H4 (cell line): ENCODE results near the gene AUP1. TPM values are rescaled to one million over a fixed set of nuclear protein-coding genes. Genes with fewer than 3 reads are reported as not detected.
A peak's percentile ranks its signal among the peaks of the same experiment; 100 is the strongest.
"Not testable (repeated sequence)": the region's sequence is repeated elsewhere in the genome, so short reads cannot be mapped to it uniquely, and the experiment has no call there.

Experiments used
- DNase-seq: peaks from one replicate; pipeline ENCODE4 v3.0.0-alpha.2; 2015; ENCODE audit warnings: low spot score
- total RNA-seq: library from RNA; depleted of rRNA; stranded (reverse); fragments of >200 nt; shearing (Covaris generic); gene quantifications from 2 replicates; pipeline ENCODE4 v1.2.3, GENCODE V29; 2014

The AUP1 gene
- total RNA-seq, 1 experiment from 2014 or later = 95.4 TPM

DNA sequence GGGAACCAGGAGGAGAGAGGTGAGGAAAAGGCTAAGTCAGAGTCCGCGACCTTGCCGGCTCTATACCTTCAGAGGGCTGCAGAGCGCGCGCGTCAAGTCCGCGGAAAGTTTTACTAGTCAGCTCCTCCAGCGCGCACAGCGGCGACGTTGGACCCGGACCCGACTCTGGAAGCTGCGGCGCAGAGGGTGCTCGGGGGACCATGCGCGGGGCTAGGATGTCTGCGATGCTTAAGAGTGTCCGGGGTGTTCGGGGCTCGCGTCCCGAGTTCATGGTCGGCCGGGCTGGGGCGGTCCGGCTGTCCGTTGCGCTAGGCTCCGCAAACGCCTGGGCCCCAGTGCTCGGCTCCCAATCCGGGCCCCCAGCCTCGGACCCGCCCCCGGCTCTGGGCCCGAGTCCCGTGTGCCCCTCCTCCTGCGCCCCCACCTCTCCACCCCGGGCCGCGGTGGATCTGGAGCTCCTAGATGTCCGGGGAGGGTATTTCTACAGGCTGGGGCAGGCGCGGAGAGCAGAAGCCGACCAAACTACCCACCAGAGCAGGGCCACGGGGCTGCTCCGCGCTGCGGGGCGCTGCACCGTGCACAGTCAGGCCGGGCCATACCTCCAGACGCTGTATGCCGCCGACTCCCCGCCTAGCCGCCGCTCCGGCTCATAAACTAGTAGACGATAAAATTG lies 30.1 kb downstream of the AUP1 start, which contains the start of gene LBX2:
Gene LBX2 (minus strand): TSS at position 337 of the 673 bp plus-strand sequence. CDS start 66 bp downstream, at position 271.
- DNase-seq = no peak

- no peak for DNase-seq
Measured at GRCh38 chr2:74498500-74499266, 30.8 kb downstream of the AUP1 start.

GRCh38 chr2:74497777-74498499 lies 31.6 kb downstream of the AUP1 start:
- no peak for DNase-seq

GRCh38 chr2:74496997-74497776 lies 32.3 kb downstream of the AUP1 start:
- DNase-seq = no peak

DNA sequence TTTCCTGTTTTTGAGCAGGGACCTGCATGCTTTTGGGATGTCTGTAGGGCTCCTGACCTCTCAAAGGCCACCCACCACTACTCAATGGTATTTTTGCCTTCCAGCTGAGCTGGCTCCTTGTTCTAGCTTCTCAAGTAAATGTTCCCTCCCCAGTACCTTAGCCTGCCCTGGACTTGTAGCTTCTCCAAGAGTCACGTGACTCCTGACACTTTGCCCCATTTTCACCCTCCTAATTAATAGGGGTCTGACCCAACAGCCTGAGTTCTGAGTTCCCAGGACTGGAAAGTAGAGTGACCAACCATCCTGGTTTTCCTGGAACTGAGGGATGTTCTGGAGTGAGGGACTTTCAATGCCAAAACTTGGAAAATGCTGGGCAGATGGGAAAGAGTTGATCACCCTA lies 34.1 kb downstream of the AUP1 start:
- DNase-seq = no peak

DNA sequence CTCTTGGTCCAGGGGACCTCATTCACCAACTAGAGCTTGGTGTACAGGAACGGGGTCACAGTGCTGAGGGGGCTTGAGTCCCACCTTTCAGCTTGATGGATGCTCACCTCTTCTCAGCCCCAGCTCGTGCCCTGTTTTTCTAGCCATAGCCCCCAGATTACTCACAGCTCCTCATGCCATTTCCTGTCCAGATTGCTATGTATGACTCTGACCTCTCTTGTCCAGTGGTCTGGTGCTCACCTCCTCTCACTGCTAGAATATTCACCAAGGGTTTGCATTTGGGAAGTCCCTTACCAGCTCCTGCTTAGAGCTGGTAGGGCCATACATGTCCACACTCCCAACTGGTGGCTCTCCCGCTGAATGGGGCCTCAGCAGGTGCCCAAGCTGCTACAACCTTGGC lies 36.0 kb downstream of the AUP1 start:
- no peak for DNase-seq

GRCh38 chr2:74491648-74492544 lies 37.6 kb downstream of the AUP1 start:
- DNase-seq = no peak

- DNase-seq = no peak
Measured at GRCh38 chr2:74489906-74490305, 39.6 kb downstream of the AUP1 start.

GRCh38 chr2:74488643-74489481 lies 40.6 kb downstream of the AUP1 start:
- no peak for DNase-seq

- DNase-seq = no peak
Measured at GRCh38 chr2:74486141-74486540, 43.4 kb downstream of the AUP1 start.

DNA sequence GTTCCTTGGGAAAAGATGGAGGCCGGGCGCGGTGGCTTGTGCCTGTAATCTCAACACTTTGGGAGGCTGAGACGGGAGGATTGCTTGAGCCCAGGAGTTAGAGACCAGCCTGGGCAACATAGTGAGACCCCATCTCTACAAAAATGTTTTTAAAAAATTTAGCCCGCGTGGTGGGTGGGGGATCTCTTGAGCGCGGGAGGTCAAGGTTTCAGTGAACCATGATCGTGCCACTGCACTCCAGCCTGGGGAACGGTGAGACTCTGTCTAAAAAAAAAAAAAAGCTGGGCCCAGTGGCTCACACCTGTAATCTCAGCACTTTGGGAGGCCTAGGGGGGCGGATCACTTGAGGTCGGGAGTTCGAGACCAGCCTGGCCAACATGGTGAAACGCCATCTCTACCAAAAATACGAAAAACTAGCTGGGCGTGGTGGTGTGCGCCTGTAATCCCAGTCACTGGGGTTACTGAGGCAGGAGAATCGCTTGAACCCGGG lies 45.8 kb downstream of the AUP1 start:
- not testable (repeated sequence) for DNase-seq

DNA sequence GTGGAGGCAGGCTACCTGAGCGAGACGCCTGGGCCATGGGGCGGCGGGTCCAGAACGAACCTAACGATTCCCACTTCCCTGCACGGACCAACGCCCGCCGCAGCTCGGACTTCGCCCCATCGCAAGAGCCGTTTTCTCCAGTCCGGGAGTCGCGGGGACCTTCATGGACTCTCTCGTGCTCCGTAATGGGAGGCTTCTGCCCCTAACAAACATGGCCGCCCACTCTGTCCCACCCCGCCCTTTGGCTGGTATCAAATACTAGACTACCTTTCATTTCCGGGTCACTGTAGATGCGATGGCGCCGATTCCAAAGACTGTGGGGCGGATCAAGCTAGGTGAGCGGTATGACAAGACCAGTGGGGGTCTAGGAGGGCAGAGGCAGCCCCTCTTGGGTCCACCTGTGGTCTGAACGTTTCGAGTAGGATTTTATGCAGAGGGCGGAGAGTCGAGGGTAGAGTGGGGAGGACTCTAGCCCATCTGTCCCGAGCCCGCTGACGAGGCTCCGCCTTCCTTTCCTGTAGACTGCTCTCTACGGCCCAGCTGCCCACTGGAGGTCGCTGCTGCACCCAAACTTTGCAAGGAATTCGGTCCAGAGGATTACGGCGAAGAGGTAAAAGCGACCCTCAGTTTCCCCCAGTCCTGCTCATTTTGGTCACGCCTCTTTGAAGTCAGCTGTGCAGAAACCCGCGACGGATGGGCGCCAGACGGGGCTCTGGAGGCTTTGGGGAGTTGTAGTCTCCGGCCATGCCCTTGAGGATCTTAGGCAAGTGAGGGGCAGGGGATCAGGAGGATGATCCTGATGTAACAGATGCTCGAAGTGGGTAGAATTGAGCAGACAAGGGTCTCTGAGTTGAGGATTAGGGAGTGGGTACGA lies 46.5 kb downstream of the AUP1 start, which contains the start of the genes CCDC142 and TTC31:
Gene CCDC142 (minus strand): TSS at position 198 of the 874 bp plus-strand sequence. CDS start 161 bp downstream, at position 37.
Gene TTC31 (plus strand): TSS at position 281 of the 874 bp plus-strand sequence. CDS start 15 bp downstream, at position 296.
- peak; percentile 94 for DNase-seq

- no peak for DNase-seq
Measured at GRCh38 chr2:74481961-74482800, 47.3 kb downstream of the AUP1 start.

DNA sequence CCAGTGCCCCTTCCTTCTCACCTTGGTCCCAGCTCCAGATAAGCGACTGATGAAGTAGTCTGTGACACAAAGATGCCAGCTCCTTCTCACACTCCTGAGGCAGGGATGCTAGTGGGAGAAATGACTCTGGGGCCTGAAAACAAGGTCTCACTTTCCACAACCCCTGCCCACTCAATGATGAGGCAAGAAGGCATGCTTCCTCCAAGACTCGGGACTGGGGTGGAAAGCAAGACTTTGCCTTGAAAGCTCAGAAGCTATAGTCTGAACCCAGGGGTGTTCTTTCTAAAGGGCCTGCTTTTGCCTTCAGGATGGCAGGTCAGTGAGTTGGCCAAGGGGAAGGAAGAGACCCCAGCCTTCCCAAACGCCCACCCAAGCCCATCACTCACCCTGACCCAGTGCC lies 48.1 kb downstream of the AUP1 start:
- no peak for DNase-seq
